ENCODE measurements around the gene MLLT3.

The MLLT3 gene

GRCh38 chr9:20500101-20500500 is 122.2 kb downstream of the MLLT3 start:
- TF ChIP-seq POLR2A (IDR thresholded peaks at IDR 0.05; ENCODE audit: low read depth, low read length) = no peak
- FAIRE-seq (no peak), DNase-seq (ENCODE audit: insufficient read length, low spot score) (no peak)

DNA sequence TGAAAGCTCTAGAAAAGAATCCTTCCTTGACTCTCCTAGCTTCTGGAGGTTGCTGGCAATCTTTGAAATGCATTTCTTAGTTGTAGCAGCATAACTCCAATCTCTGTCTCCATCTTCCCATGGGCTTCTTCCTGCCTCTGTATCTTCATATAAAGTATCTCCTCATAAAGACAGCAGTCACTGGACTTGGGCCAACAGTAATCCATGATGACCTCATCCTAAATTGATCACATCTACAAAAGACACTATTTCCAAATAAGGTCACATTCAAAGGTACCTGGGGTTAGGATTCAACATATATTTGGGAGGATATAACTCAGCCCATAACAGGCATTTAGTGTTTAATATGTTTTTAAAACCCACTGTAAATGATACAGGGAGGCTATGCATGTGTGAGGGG is 123.3 kb downstream of the MLLT3 start:
- TF ChIP-seq TAF1 (IDR thresholded peaks at IDR 0.05; ENCODE audit: low read depth, low read length) = no peak
- no peak for TF ChIP-seq POLR2AphosphoS5 (IDR thresholded peaks at IDR 0.05; ENCODE audit: low read depth, low read length)
- TF ChIP-seq PAX5 (IDR thresholded peaks at IDR 0.05; ENCODE audit: insufficient read depth, low read length, severe bottlenecking) = no peak
- no peak for TF ChIP-seq POLR2A (IDR thresholded peaks at IDR 0.05; ENCODE audit: low read depth, low read length)
- no peak for TF ChIP-seq SPI1 (IDR thresholded peaks at IDR 0.05; ENCODE audit: low read depth, low read length)
- TF ChIP-seq POU2F2 (IDR thresholded peaks at IDR 0.05; ENCODE audit: low read depth, low read length) = no peak
- FAIRE-seq (no peak), DNase-seq (ENCODE audit: insufficient read length, low spot score) (no peak)

DNA sequence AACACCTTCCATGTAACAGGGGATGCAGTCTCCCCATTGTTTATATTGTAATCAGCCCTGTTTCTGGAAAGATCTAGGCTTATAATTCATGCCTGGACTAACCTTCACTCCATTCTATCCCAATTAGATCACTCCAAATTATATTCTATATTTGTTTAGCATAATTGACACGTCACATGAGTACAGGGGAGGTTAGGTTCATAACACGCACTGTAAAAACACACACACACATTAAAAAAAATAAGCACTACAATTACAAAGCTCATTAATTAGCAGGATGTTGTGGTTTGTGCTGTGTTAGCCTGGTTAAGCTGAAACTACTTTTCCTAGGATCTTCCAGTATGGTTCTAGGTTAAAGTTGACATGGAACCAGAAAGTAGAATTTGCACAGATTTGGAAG is 126.0 kb downstream of the MLLT3 start:
- TF ChIP-seq POLR2A (IDR thresholded peaks at IDR 0.05; ENCODE audit: low read depth, low read length) (no peak), SPI1 (IDR thresholded peaks at IDR 0.05; ENCODE audit: low read depth, low read length) (no peak), POLR2AphosphoS5 (IDR thresholded peaks at IDR 0.05; ENCODE audit: low read depth, low read length) (no peak), PAX5 (IDR thresholded peaks at IDR 0.05; ENCODE audit: insufficient read depth, low read length, severe bottlenecking) (no peak), POU2F2 (IDR thresholded peaks at IDR 0.05; ENCODE audit: low read depth, low read length) (no peak), TAF1 (IDR thresholded peaks at IDR 0.05; ENCODE audit: low read depth, low read length) (no peak)
- FAIRE-seq (peak; percentile 72), DNase-seq (ENCODE audit: insufficient read length, low spot score) (no peak)

DNA sequence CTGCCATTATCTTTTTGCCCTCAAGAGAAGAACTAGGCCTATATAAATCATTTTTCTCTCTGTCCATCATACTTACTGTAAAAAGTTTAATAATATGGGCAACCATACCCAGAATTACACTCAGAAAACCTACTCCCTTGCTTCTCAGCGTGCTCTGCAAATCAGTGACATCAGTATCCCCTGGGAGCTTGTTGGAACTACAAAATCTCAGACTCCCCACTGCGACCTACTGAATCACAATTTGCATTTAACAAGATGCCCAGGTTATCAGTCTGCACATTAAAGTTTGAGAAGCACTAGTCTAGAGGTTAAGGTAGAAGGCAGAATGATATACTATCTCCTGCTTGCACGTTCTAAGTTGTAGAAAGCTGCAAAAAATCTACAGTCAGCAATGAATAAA is 127.2 kb downstream of the MLLT3 start:
- no peak for DNase-seq (ENCODE audit: insufficient read length, low spot score)
- TF ChIP-seq PAX5 (IDR thresholded peaks at IDR 0.05; ENCODE audit: insufficient read depth, low read length, severe bottlenecking) (no peak), POU2F2 (IDR thresholded peaks at IDR 0.05; ENCODE audit: low read depth, low read length) (no peak), POLR2A (IDR thresholded peaks at IDR 0.05; ENCODE audit: low read depth, low read length) (no peak), TAF1 (IDR thresholded peaks at IDR 0.05; ENCODE audit: low read depth, low read length) (no peak), SPI1 (IDR thresholded peaks at IDR 0.05; ENCODE audit: low read depth, low read length) (no peak), POLR2AphosphoS5 (IDR thresholded peaks at IDR 0.05; ENCODE audit: low read depth, low read length) (no peak)
- peak; percentile 57 for FAIRE-seq

DNA sequence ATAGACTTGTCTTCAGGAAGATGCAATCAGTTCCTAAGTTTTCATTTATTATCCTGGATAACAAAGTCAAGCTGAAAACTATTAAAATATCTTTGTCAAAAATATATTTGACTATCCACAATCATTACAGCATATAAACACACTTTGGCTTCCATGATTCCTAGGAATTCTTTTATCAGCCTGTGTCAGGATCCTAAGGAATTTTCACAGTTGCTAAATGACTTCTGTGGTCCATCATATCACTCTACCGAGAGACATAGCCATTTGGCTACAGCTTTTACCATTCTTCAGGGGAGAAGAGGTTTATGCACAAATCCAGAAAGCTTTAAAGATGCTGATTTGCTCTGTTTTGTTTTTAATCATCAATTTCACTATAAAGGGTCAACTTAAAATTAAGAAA is 128.3 kb downstream of the MLLT3 start:
- DNase-seq (ENCODE audit: insufficient read length, low spot score) (no peak), FAIRE-seq (no peak)
- TF ChIP-seq PAX5 (IDR thresholded peaks at IDR 0.05; ENCODE audit: insufficient read depth, low read length, severe bottlenecking) (no peak), POLR2A (IDR thresholded peaks at IDR 0.05; ENCODE audit: low read depth, low read length) (no peak), POU2F2 (IDR thresholded peaks at IDR 0.05; ENCODE audit: low read depth, low read length) (no peak), SPI1 (IDR thresholded peaks at IDR 0.05; ENCODE audit: low read depth, low read length) (no peak), TAF1 (IDR thresholded peaks at IDR 0.05; ENCODE audit: low read depth, low read length) (no peak), POLR2AphosphoS5 (IDR thresholded peaks at IDR 0.05; ENCODE audit: low read depth, low read length) (no peak)

GRCh38 chr9:20492772-20493171 is 129.5 kb downstream of the MLLT3 start:
- DNase-seq (ENCODE audit: insufficient read length, low spot score) = no peak
- TF ChIP-seq TAF1 (IDR thresholded peaks at IDR 0.05; ENCODE audit: low read depth, low read length) = no peak
- no peak for TF ChIP-seq POLR2A (IDR thresholded peaks at IDR 0.05; ENCODE audit: low read depth, low read length)
- no peak for TF ChIP-seq PAX5 (IDR thresholded peaks at IDR 0.05; ENCODE audit: insufficient read depth, low read length, severe bottlenecking)
- no peak for TF ChIP-seq SPI1 (IDR thresholded peaks at IDR 0.05; ENCODE audit: low read depth, low read length)
- TF ChIP-seq POU2F2 (IDR thresholded peaks at IDR 0.05; ENCODE audit: low read depth, low read length) = no peak
- no peak for TF ChIP-seq POLR2AphosphoS5 (IDR thresholded peaks at IDR 0.05; ENCODE audit: low read depth, low read length)
- no peak for FAIRE-seq

DNA sequence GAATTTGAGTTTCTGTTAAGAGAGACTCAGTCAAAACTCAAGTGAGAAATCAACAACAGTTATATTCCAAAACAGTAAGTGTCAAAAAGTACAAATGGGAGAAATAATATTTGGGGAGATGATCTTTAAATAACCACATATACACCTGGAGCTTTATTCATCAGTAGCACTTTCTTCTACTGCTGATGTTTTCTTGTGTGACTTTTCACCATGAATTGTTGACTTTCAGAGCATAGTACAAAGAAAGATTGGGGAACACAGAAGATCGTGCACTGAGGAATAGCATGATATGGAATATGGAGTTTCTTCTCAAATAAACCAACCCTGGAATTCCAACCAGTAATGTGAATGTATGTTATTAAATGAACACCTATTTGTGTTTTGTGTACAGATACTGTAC is 130.7 kb downstream of the MLLT3 start:
- DNase-seq (ENCODE audit: insufficient read length, low spot score) = no peak
- FAIRE-seq = no peak
- no peak for TF ChIP-seq PAX5 (IDR thresholded peaks at IDR 0.05; ENCODE audit: insufficient read depth, low read length, severe bottlenecking)

- TF ChIP-seq POLR2AphosphoS5 (IDR thresholded peaks at IDR 0.05; ENCODE audit: low read depth, low read length) (no peak), SPI1 (IDR thresholded peaks at IDR 0.05; ENCODE audit: low read depth, low read length) (no peak), PAX5 (IDR thresholded peaks at IDR 0.05; ENCODE audit: insufficient read depth, low read length, severe bottlenecking) (no peak), TAF1 (IDR thresholded peaks at IDR 0.05; ENCODE audit: low read depth, low read length) (no peak)
- FAIRE-seq (no peak), DNase-seq (ENCODE audit: insufficient read length, low spot score) (no peak)
Observed at GRCh38 chr9:20490246-20490834, 132.0 kb downstream of the MLLT3 start.

DNA sequence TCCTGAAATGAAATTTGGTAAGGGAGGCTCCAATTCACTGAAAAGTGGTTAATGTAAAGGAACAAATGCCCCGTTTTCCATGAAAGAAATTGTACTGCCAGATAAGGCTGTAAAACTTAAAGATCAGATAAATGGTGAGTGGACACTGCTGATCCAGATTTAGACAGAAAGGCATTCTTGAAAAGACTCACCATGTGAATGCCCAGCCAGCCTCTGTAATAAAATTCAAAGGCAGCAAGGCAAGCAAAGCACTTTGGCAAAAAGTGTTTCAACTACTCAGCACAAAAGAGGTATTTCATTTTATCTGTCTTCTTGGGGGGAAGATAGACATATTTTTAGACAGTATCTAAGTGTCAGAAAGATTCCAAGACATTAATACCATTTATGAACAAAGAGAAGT is 133.6 kb downstream of the MLLT3 start:
- TF ChIP-seq PAX5 (IDR thresholded peaks at IDR 0.05; ENCODE audit: insufficient read depth, low read length, severe bottlenecking) (no peak), POLR2AphosphoS5 (IDR thresholded peaks at IDR 0.05; ENCODE audit: low read depth, low read length) (no peak), POLR2A (IDR thresholded peaks at IDR 0.05; ENCODE audit: low read depth, low read length) (no peak), SPI1 (IDR thresholded peaks at IDR 0.05; ENCODE audit: low read depth, low read length) (no peak), POU2F2 (IDR thresholded peaks at IDR 0.05; ENCODE audit: low read depth, low read length) (no peak), TAF1 (IDR thresholded peaks at IDR 0.05; ENCODE audit: low read depth, low read length) (no peak)
- FAIRE-seq = no peak
- no peak for DNase-seq (ENCODE audit: insufficient read length, low spot score)

GRCh38 chr9:20486552-20486951 is 135.7 kb downstream of the MLLT3 start:
- no peak for TF ChIP-seq POLR2AphosphoS5 (IDR thresholded peaks at IDR 0.05; ENCODE audit: low read depth, low read length)
- no peak for TF ChIP-seq PAX5 (IDR thresholded peaks at IDR 0.05; ENCODE audit: insufficient read depth, low read length, severe bottlenecking)
- TF ChIP-seq POLR2A (IDR thresholded peaks at IDR 0.05; ENCODE audit: low read depth, low read length) = no peak
- TF ChIP-seq SPI1 (IDR thresholded peaks at IDR 0.05; ENCODE audit: low read depth, low read length) = no peak
- no peak for TF ChIP-seq TAF1 (IDR thresholded peaks at IDR 0.05; ENCODE audit: low read depth, low read length)
- TF ChIP-seq POU2F2 (IDR thresholded peaks at IDR 0.05; ENCODE audit: low read depth, low read length) = no peak
- FAIRE-seq (no peak), DNase-seq (ENCODE audit: insufficient read length, low spot score) (no peak)
